ENCODE measurements around the gene EEIG1.

Gene EEIG1

DNA sequence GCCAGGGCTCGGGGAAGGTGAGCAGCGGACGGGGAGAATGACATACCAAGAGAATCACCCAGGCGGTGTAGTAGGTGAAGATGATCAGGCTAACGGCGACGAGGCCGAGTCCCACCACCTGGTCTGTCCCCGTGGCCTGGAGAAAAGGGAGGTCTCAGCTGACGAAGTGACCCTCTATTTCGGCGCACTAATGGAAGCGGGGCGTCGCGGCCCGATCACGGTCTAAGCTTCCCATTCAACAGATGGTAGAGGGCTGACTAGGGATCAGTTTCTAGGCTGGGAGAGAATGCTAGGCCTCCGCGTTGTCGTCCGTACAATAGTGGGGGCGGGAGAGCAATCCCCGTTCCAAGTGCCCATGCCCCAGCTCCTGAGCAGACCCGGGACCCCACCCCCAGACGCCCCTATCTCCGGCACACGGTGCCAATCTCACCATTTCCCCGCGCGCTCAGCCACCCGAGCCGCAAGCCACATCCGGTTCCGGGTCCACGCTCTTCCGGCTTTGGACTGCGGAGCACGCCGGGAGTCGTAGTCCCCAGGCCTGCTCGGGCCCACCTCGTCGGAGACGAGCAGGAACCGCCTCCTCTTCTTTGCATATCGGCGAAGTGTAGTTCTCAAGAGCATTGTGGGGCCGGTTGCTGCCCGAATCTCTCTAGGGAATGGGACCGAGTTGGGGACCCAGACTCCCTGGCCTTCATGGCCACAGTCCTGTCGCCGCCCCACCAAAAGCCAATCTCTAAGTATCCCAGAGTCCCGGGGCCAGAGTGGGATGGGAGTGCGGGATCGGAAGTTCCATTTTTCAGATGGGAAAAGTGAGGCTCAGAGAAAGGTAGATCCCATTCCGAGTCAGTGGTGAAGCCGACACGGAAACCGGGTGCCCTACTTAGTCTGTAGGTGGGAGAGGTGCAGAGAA lies 43.1 kb downstream of the EEIG1 start, which contains the start of gene DPM2:
Gene DPM2, minus strand, starts transcription at position 467 of the 910 bp plus-strand sequence. Its CDS starts 34 bp downstream, at position 433.
- DNase-seq, result no peak

DNA sequence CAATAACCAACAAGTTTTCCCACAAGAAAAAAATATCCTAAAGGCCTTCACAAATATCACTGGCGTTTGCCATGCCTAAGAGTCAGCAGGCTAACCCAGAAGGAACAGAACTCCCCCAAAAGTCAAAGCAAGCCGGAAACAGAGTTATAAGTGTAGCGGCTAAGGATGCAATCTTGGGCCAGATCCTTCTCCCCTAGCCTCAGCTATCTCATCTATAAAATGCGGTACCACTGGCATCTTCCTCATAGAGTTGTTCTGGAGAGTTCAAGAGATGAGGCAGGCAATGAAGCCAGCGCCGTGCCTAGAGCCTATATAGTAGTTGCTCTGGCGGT lies 43.8 kb downstream of the EEIG1 start:
- DNase-seq, result no peak

DNA sequence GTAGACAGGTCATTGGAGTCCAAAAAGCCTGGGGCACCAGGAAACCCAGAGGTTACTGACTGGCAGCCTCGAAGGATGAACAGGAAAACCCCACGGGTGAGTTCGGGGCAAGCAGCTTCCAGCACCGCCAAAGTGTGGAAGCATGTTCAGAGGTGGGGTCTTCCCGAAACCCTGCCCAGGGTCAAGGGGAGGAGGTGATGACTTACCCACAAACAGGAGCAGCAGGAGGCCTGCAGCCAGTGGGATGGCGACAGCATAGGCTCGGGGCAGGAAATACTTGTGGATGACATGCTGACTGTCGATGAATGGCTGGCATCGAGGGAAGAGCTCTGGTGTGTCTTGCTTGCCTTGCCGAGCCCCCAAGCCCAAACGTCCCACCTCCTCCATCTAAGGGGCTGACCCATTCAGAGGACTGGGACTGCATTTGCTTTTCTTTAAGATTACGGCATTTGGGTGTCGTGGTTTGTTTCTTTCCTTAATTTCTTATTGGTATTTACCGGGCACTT lies 44.4 kb downstream of the EEIG1 start:
- DNase-seq, result no peak

DNA sequence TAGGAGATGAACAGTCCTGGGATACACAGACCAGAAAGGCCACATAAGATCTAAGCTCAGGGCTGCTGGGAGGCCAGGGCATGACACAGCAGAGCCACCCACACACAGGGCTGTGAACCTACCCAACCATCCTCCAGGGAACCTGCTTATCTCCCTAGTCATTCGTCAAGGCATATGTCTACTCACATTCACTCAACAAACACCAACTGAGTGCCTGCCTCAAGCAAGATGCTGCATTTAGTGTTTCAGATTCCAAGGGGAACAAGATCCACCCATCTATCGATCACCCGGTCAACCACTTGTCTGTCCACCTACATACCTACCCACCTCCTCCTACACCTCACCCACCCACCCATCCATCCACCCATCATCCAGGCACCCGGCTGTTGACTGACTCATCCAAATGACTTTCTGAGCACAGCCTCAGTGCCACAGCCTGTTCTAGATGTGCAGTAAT lies 45.0 kb downstream of the EEIG1 start:
- no peak for DNase-seq

DNA sequence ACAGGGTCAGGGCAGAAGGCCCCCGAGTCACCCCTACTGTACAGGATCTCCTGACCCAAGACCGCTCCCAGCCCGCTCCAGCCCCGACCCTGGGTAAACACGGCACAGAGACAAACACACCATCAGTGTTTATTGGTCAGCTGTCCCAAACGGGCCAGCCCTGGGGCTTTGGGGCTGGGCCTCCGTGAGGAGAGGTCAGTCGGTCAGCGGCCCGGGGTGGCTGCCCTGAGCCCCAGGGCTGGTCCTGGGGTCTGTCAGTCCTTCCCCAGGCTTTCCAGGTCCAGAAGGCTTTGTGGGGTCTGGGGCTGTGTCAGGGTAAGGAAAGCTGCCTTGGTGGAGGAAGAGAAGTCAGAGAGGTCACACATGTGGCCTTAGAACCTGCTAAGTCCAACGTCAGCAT lies 45.8 kb downstream of the EEIG1 start:
- DNase-seq, result no peak

DNA sequence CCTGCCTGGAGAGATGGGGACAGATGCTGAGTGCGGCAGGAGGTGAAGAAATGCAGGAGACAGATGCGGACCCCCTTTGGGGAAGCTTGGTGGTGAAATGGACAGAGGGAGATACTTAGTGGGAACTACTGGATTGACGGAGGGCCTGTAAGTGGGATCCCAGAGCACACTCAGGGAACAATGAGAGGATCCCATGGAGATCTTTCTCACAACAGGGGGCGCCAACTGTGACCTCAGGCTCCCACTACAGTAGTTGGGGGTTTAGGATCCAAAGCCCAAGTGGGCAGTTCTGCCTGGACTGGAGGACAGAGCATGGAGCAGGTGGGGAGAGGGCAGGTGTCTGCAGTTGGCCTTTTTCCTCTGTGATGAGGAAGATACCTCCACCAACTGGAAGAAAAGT lies 46.5 kb downstream of the EEIG1 start:
- DNase-seq, result no peak

DNA sequence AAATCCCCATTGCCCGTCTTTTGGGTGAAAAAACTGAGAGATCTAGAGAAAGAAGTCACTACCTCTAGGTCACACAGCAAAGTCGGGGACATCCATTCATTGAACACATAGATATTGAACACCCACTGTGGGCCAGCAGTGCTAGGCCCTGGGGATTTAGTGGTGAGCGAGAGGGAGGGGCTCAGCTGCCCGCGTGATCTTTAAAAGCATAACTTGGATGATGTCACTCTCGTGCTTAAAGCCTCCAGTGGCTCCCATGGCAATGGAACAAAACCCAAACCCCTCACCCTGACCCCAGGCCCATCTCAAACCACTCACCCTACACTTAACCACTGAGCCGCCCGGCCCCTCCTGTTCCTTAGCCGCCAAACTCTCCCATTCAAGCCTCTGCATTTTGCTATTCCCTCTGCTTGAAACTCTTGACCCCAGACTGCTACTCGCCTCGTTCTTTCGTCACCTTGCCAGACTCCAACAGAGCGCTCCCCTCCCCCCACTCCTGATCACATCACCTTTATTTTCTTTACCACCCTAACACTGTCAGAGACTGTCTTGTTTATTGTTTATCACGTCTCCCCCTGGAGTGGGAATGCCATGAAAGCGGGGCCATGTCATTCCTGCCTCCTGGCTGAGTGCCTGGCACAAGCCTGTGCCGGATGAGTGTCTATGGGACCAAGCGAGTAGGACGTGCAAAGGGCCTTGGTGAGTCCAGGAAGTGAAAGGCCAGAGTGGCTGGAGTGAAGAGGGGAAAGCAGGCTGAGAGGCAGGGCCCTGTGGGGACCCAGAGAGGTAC lies 49.5 kb downstream of the EEIG1 start:
- DNase-seq, result no peak
